Measurements from ENCODE around the gene CDH13.

Gene CDH13

DNA sequence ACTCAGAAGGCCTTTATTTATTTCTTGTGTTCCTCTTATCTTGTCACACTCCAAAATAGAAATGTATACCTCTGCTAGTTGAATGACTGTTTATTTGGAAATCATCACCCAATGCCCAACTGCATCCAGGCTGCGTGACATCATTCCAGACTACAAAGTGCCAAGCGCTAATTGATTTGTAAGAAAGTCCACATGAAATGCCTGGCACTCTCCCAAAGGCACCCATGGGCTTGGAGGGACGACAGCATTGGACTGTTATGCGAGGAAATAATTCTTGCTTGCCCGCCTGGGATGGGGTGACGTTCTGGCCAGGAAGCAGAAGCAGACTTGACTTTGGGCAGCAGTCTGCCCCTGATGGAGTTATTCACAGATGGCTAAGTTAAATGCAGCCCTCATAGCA lies 165.9 kb downstream of the CDH13 start:
- no peak for DNase-seq

DNA sequence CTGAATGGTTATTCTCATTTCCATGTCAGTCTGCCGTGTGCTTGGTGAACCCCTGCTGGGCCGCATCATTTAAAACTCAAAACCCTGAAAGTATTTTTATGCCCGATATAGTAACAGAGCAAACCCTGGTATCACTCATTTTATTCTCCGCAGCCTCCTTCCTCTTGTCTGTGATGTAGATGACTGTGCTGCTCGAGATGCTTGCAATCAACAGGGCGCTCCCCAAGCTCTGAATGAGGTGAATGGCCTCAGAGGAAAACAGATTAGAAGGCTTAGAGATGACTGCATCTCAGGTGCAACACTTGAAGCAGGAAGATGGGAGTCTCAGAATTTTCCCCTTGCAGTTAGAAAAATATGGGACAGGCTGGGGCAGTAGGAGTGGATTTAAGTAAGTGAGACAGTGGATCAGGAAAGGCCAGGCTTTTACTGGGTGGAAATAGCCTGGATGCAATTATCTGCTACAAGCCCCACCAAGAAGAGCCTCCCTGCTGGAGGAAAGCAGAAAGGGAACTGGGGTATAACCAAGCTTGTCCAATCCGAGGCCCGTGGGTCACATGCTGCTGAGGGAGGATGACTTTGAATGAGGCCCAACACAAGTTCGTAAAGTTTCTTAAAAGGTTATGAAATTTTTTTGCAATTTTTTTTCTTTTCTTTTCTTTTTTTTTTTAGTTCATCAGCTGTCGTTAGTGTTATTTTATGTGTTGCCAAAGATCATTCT lies 166.9 kb downstream of the CDH13 start:
- no peak for DNase-seq

DNA sequence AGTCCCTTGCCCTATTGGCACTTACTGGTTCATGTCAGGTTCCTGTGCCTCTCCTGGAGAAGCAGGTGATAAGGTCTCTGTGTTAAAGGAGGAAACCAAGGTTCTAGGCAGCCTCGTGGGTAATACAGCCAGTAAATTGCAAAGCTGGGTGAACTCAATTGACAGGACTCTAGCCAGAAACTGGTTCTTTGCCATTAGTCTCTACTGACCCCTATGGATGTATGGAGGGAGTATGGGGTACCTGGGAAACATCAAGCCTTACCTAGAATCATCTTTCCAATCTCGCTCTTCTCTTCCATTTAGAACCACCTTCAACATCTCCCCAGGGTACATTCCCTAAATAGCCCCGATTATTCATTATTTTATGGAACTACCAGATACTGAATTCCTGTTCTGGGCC lies 169.3 kb downstream of the CDH13 start:
- DNase-seq = no peak

- DNase-seq = no peak
These were observed 174.6 kb downstream of the CDH13 start for GRCh38 chr16:82801361-82801760.

- DNase-seq = no peak
These were observed 179.1 kb downstream of the CDH13 start for GRCh38 chr16:82805866-82806265.

DNA sequence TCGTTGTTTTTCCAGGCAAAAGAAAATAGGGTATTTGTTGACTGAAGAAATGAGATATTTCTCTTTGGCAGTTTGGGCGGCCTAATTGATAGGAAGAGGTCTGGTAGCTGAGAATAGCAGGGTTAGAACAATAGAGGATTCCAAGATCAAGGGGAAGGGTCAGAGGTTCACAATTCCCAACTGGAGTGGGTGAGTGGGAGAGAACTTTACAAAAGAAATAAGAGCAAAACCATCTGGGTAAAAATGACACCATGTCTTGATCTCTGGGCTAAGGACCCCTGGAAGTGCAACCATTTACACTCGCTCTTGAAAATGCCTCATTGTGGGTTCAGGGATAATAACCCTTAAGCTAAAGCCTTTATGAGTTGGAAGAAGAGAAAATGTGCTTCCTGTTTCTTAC lies 180.5 kb downstream of the CDH13 start:
- DNase-seq = no peak

- DNase-seq = no peak
These were observed 181.3 kb downstream of the CDH13 start for GRCh38 chr16:82808036-82808435.

- DNase-seq = no peak
These were observed 183.3 kb downstream of the CDH13 start for GRCh38 chr16:82810077-82810476.

- no peak for DNase-seq
These were observed 187.3 kb downstream of the CDH13 start for GRCh38 chr16:82814059-82814458.

- DNase-seq = no peak
These were observed 192.5 kb downstream of the CDH13 start for GRCh38 chr16:82819286-82819685.

GRCh38 chr16:82820855-82821254 lies 194.1 kb downstream of the CDH13 start:
- no peak for DNase-seq

DNA sequence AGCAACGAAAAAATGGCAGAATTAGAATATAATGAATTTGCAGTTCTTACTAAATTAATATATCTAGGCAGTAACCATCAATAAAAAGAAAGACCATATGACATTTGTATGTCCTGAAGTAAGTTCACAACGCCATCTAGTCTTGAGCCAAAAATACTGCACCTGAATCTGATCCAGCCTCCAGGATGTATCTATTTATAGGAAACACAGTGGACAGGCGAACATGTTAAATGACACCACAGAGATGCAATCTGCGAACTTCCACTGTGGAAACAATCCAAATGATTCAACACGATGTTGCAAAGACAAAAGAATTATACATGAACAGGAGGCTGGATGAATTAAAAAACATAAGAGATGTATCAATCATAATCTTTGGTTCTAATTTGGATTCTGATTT lies 197.6 kb downstream of the CDH13 start:
- peak; percentile 8 for DNase-seq

DNA sequence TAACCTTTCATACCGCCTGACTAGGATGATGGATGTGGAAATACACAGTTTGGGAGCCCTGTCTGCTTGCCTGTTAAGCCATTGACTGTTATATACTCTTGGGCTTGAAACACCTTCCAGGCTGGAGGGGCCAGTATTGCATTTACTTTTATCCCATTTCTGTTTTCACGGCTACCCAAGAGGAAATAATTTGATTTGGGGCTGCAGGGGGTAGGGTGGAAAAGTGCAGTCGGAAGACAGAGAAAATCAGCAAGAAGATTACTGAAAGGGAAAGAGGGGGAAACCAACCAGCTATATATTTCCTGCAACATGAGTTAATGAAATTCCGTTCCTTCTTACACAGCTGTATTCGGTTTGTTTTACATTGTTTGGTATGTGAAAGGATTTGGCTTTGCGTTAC lies 202.5 kb downstream of the CDH13 start:
- peak; percentile 38 for DNase-seq

DNA sequence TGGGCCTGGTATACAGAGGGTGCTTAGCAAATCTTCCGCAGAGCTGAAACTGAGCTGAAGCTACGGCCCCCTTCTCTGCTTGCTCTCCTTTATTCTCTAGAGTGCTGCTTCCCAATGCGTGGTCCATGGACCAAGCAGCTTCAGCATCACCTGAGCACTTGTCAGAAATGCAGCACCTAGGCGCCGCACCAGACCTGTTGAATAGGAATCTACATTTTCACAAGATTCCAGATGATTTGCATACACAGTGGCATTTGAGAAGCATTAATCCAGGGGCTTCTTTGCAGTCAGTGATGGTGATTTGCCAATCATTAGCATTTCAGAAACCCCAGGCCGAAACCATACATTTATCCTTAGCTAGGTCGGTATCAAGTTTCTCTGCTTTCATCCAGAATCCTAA lies 204.2 kb downstream of the CDH13 start:
- DNase-seq = no peak

DNA sequence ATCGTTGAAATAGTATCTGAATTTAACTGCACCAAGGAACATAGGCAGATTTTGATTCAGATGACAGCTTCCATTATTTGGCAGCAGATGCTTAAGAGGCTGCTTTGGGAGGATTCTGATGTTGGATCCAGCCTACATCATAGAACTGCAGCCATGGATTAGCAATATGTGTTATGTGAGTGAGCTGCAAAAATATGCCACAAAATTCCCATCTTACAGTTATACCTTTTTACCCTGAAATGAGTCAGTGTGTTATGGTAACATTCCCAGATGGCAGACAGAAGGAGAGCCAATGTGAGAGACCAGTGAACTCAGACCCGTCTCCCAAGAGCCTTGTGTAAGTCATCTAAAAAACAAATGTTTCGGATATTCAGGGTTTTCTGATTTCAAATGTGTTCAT lies 206.1 kb downstream of the CDH13 start:
- peak; percentile 91 for DNase-seq

GRCh38 chr16:82833378-82833993 lies 206.7 kb downstream of the CDH13 start:
- peak; percentile 29 for DNase-seq

DNA sequence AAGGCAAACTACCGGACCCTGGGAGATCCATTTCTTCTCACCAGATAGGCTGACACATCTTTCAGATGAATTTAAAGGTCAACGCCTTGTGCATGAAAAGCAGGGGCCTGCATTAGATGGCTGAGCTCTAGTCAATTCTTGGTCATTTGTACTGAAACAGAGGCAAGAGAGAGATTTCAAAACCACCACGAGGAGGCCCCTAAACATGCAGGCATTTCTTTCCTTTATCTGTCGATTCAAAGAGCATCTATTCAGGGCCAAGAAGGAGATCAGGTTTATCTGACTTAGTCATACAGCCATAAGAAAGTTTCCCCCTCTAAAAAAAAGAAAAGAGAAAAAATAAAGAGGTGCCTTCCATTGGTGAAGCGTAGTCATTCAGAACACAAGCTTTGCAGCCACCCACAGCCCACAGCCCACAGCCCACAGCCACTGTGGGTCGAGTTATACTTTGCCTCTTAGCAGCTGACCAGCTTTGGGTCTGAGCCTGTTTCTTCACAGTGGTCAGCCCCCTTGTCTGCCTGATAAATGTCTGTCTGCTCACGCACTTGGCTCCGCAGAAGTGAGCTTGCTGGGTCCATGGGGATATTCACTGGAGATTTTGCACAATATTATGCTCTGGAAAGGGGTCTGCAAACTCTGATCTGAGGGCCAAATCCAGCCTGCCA lies 207.5 kb downstream of the CDH13 start:
- DNase-seq = peak; percentile 28

DNA sequence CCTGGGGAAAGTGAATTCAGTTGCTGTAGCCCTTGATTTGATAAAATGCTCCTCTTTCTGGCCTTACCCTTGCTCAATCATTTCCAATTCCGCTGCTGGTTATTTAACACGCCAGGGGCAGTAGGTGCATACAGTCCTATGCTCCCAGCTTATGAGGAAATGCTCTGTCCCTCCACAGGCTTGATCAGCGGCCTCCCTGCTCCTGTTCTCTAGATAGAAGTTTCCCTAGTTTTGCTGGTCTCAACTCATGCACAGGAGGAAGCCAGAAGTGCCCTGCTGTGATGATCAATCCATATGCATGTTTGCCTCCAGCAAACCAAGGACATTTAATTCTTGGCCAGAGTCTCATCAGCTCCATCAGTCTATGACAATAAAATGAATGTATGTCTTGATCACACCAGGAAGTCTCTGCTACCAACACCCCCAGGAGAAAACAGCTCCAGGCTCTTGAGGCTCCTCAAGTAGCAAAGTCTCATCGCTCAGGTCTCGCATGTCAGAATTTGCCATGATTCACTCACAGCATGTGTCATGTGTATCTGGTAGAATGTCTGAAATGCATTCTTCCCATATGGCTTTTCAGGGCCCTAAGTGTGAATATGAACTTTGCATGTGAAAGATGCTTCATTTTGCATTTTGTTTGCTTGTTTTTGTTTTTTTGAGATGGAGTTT lies 208.9 kb downstream of the CDH13 start:
- peak; percentile 75 for DNase-seq

GRCh38 chr16:82841108-82841507 lies 214.3 kb downstream of the CDH13 start:
- no peak for DNase-seq

DNA sequence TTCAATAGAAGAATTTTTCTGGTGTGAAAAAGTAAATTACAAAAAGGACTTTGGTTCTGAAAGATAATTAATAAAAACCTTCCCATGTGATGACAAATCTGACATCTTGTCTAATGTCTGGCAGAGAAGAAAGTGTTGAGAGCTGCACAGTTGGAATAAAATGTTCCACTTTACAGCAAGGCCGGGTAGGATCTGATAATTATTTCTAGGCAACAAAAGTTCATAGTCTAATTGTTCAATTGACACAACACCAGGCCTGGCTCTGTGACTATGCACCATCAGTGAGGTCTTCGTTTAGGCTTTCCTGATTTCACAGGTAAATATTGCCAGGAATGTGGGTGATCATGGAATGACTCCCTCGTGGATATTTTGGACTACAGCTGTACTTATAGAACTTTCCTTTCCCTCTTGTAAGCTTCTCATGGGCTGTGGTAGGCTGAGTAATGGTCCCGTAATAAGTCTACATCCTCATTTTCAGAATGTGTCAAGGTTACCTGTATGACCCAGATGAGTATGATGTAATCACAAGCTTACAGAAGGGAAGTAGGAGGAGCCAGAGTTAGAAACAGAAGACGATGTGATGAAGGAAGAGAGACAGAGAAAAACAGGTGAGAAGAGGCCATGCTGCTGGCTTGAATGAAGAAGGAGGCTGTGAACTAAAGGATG lies 217.0 kb downstream of the CDH13 start:
- no peak for DNase-seq

- no peak for DNase-seq
These were observed 218.3 kb downstream of the CDH13 start for GRCh38 chr16:82845116-82845515.

DNA sequence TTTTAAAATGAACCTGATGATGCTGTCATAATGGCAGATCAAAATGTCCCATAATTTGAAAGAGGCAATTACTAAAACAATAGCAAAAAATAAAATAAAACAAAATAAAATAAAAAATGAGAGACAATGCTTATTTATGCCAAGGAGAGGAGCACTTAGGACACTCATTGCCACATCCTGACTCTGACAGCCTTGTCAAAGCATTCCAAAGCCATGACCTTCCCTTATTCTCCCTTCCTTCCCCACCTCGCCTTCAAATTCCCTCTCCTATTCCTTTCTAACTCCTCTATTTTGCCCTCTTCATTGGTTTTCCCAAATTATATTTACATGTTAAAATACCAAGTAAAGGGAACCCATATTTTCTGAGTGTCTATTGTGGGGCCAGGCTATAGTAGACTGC lies 220.0 kb downstream of the CDH13 start:
- DNase-seq = no peak

DNA sequence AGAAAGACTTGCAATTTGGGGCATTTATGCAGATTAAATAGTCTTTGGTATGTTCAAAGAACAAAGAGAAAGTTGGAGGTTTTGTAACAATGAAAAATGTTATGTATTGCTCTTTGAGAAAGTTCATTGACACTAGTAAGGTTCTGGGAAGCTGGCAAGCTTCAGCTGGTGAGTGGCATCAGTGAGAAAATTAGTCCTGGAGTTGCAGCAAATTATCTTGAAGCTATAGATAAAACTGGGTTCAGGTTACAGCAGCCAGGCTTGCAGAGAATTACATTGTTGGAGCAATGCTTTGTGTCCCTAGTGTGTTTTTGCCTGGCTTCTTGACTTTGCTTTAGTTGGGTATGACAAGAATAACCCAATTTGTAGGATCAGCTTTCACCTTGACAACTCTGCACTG lies 221.2 kb downstream of the CDH13 start:
- no peak for DNase-seq
